K562 (cell line): ENCODE measurements around the gene RTN4. TPM values are rescaled to one million over a fixed set of nuclear protein-coding genes. Genes with fewer than 3 reads are reported as not detected.

Experiments
- MGA ChIP-seq: fragments of 450-650 bp; IDR thresholded peaks from 2 replicates; pipeline ENCODE4 v1.6.1; 2016; ENCODE audit warnings: mild to moderate bottlenecking, moderate library complexity
- NCOA2 ChIP-seq, 2 experiments: fragments of 450-650 bp; IDR thresholded peaks; 2 replicates each; pipeline ENCODE4 v1.6.1; 2018; ENCODE audit warnings: mild to moderate bottlenecking in 2 of 2, moderate library complexity in 1 of 2; ENCODE audit not compliant: partially characterized antibody in 2 of 2
- polyA plus RNA-seq, 8 experiments: library from polyadenylated mRNA; depleted of rRNA in 4 of 8; stranded (reverse) in 5 of 8; unstranded in 3 of 8; fragments of >200 nt; fragmentation: Nextera tagmentation in 2 of 8; fragmentation: Illumina TruSeq in 1 of 8; extraction: Ambion mirVana in 2 of 8; extraction: Trizol in 1 of 8; gene quantifications; 2 replicates each; pipeline versions ENCODE4 v1.2.1 to v1.2.3, GENCODE V29; 2011 to 2014; ENCODE audit warnings: inconsistent platforms in 1 of 8, missing spikeins in 1 of 8
- total RNA-seq, 7 experiments: library from RNA; depleted of rRNA in 6 of 7; stranded (reverse); fragments of >200 nt in 6 of 7; fragmentation: Illumina TruSeq in 2 of 7; extraction: Trizol in 2 of 7; gene quantifications; 2 replicates each; pipeline versions ENCODE4 v1.2.1 to v1.2.3, GENCODE V29; 2011 to 2021; ENCODE audit warnings: low replicate concordance in 1 of 7

The RTN4 gene
- total and polyA plus RNA-seq, 9 of the 15 experiments (the other 6 are each of a cell fraction or from before 2014, with no cell fraction given), result 73.0 to 248 (median 116) TPM

GRCh38 chr2:54966837-54967236, 83.4 kb downstream of the RTN4 start (continued):
- TF ChIP-seq MGA (no peak), NCOA2 (IDR thresholded peaks at IDR 0.05; ENCODE audit: partially characterized antibody in 2 of 2) (no peak)
